ENCODE data around the gene NQO2.
"Not testable (repeated sequence)": the region's sequence is repeated elsewhere in the genome, so short reads cannot be mapped to it uniquely, and the experiment has no call there.

Gene NQO2

DNA sequence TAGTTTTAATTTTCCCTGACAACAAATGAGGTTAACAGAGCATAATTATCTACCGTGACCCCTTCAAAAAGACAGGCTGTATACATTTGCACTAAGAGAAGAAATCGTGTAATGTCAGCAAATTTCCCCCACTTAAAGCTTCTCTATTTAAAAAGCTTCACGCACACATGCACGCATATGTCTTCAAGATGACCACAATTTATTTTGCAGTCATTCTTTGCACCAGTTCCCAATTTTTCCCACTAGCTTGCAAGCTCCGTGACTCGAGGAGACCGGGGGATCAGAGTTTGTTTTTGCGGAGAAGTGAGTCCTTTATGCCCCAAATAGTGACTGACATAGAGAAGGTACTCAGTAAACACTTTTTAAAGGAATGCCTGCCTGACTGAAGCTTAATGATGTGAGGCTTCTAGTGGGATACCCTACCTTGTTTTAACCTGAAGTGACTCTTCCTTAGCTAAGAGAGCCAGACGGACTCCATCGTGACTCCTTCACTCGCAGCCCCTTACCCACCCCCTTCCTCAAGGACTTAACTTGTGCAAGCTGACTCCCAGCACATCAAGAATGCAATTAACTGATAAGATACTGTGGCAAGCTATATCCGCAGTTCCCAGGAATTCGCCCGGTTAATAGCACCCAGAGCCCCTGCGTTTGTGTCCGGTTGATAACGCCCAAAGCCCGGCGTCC lies 9.3 kb upstream of the NQO2 start:
- FAIRE-seq (no peak), DNase-seq (ENCODE audit: insufficient read length, low spot score) (no peak)
- TF ChIP-seq, protein P1, sequence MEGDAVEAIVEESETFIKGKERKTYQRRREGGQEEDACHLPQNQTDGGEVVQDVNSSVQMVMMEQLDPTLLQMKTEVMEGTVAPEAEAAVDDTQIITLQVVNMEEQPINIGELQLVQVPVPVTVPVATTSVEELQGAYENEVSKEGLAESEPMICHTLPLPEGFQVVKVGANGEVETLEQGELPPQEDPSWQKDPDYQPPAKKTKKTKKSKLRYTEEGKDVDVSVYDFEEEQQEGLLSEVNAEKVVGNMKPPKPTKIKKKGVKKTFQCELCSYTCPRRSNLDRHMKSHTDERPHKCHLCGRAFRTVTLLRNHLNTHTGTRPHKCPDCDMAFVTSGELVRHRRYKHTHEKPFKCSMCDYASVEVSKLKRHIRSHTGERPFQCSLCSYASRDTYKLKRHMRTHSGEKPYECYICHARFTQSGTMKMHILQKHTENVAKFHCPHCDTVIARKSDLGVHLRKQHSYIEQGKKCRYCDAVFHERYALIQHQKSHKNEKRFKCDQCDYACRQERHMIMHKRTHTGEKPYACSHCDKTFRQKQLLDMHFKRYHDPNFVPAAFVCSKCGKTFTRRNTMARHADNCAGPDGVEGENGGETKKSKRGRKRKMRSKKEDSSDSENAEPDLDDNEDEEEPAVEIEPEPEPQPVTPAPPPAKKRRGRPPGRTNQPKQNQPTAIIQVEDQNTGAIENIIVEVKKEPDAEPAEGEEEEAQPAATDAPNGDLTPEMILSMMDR (IDR thresholded peaks at IDR 0.05; ENCODE audit: insufficient read depth, missing control alignments): no peak

DNA sequence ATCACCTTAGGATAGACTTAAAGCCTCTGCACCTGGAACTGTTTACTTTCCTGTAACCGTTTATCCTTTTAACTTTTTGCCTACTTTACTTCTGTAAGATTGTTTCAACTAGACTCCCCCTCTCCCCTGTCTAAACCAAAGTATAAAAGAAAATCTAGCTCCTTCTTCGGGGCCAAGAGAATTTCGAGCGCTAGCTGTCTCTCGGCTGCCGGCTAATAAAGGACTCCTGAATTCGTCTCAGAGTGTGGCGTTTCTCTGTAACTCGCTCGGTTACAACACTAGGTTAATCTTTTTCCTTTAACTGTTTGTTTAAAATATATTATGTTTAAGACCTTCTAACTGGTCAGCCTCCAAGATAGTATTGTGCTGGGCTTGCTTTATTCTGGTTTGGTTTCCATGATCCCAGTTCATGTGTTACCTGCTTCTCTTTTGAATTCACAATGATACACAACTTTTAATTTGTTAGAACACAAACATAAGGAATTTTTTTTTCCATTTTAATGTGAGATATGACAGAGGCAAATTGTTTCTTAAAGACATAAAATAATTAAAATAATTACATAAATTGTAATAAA lies 8.7 kb upstream of the NQO2 start:
- DNase-seq (ENCODE audit: insufficient read length, low spot score) (no peak), FAIRE-seq (no peak)
- TF ChIP-seq, protein P1 (IDR thresholded peaks at IDR 0.05; ENCODE audit: insufficient read depth, missing control alignments): no peak

DNA sequence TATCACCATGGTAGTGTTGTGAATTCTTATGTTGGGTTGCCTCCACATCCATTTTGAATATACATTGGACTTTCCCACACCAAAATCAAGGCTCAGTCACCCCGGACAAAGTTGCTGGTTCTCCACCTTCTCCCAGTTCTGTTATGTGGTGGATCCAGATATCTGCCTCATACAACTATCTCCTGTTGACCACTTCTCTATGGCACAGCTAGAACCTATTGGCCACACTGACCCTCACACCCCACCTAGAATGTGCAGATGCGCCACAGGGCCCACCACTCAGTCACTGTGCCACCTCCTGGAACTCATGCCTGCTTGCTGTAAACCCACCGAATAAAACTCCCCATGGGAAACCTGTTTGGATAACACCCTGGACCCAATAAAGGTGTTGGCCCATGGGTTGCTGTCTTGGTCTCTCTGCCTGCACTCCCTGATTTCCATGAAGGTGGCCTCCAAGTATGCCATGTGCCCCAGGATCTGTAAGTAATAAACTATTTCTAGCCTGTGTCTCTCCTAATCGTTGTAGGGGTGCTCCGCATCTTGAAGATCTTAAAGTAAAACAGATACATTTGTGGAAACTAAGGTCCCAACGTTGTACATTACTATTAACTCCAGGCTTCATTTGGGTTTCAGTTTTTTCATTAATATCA lies 7.2 kb upstream of the NQO2 start:
- TF ChIP-seq, protein P1 (IDR thresholded peaks at IDR 0.05; ENCODE audit: insufficient read depth, missing control alignments): no peak

DNA sequence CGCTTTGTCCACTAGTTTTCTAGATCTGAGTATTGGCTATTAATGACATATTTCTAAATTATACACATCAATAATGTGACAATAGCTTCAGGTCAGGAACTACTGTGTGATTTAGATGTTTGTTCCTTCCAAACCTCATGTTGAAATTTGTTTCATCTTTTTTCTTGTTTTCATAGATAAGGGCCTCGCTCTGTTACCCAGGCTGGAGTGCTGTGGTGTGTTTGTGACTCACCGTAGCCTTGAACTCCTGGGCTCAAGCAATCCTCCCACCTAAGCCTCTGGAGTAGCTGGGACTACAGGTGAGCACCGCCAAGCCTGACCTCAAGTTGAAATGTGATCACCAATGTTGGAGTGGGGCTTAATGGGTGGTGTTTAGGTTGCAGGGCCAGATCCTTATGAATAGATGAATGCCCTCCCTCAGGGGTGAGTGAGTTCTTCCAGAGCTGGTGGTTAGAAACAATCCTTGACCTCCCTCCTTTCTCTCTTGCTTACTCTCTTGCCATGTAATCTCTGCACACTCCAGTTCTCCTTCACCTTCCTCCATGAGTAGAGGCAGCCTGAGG lies 5.9 kb upstream of the NQO2 start:
- TF ChIP-seq, protein P1 (IDR thresholded peaks at IDR 0.05; ENCODE audit: insufficient read depth, missing control alignments): no peak
- DNase-seq (ENCODE audit: insufficient read length, low spot score): no peak
- no peak for FAIRE-seq

More for the DNA sequence above, 7.2 kb upstream of the NQO2 start:
- no peak for FAIRE-seq
- DNase-seq (ENCODE audit: insufficient read length, low spot score): no peak

DNA sequence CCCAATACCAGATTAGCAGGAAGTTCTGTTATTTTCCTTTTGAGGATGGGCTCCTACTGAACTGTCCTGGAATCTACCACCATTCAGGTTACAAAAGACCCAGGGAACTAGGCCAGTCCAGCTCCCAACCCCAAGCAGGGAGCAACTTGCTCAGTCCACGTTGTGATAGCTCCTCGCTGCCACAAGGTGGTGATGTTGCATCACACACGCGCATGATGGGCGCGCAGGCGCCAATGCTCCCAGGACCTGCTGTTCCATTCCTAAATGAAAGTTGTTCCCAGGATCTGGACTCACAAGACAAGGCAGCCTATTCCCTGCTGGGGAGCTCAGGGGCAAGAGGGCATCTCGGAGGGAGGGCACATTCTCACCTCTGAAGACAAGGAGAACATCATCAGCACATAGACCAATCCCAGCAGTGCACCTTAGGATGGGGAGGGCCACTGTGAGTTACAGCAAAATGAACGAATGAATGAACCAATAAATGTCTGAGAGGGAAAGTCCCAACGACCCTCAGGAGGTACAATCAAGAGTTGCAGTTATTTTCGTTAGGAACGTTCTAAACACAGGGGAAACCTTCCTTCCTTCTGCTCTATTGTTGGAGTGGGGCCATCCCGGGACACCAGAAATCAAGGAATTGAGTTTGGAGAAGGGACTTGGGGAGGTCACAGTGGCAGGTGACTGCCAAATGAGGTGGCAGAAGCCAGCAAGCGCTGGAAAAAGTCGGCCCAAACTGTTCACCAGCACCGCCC lies 1.3 kb upstream of the NQO2 start:
- FAIRE-seq: peak; percentile 92
- DNase-seq (ENCODE audit: insufficient read length, low spot score): not testable (repeated sequence)
- TF ChIP-seq, protein P1 (IDR thresholded peaks at IDR 0.05; ENCODE audit: insufficient read depth, missing control alignments): peak; percentile 18

DNA sequence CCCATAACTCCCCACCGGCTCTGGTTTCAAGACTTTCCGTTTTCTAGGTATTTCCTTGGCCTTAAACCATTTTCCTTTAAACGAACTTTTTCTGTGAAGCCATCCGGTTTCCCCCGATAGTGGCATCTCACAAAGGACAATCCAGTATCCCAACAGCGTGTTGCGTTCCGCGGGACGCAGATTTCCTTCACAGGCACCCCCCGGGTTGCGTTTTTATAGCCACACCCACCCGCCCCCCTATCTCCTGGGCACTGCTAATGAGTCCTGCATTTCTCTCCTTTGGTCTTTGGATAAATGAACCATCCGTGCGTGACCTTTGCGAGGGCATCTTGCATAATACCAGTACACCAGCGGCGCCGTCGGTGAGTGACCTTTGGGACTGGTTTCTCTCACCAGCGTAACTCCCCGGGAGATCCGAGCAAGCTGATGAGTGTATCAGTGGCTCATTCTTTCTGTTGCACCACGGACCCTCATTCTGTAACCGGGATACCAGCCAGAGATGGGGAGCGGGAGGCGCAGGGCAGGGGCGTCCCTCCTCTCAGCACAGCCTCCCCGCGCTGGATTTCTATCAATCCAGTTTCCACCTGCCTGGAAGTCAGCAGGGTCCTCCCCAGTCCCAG lies 586 bp upstream of the NQO2 start:
- DNase-seq (ENCODE audit: insufficient read length, low spot score) (no peak), FAIRE-seq (no peak)
- TF ChIP-seq, protein P1 (IDR thresholded peaks at IDR 0.05; ENCODE audit: insufficient read depth, missing control alignments): no peak
